SK-N-SH treated with all-trans-retinoic acid at 6 μM for 48 hours (cell line): ENCODE measurements around the gene SEPTIN5.

Experiments used
- ATAC-seq: fragments of 200-7000 bp; cut with Tn5 transposase; 3 replicates; pipeline ENCODE4 v1.9.1; 2020; ENCODE audit warnings: mild to moderate bottlenecking, moderate library complexity
- ARNTL ChIP-seq: fragments of 450-650 bp; formaldehyde crosslinking; IDR thresholded peaks from 2 replicates; pipeline ENCODE4 v1.5.0; 2020; ENCODE audit warnings: low read depth, mild to moderate bottlenecking, moderate library complexity, borderline replicate concordance
- BACH2 ChIP-seq: fragments of 250-450 bp; sonication (Bioruptor Pico); IDR thresholded peaks from 2 replicates; pipeline ENCODE4 v1.9.0; 2021; ENCODE audit warnings: mild to moderate bottlenecking, borderline replicate concordance
- CREB5 ChIP-seq: fragments of 250-450 bp; sonication (Bioruptor Pico); IDR thresholded peaks from 2 replicates; pipeline ENCODE4 v1.5.1; 2020; ENCODE audit warnings: low read depth, mild to moderate bottlenecking, moderate library complexity
- CSDC2 ChIP-seq: fragments of 250-450 bp; sonication (Bioruptor Pico); IDR thresholded peaks from 2 replicates; pipeline ENCODE4 v1.5.0; 2020; ENCODE audit warnings: mild to moderate bottlenecking, moderate library complexity
- CSRNP3 ChIP-seq: fragments of 250-450 bp; sonication (Bioruptor Pico); IDR thresholded peaks from 2 replicates; pipeline ENCODE4 v1.5.1; 2021; ENCODE audit warnings: mild to moderate bottlenecking, moderate library complexity
- ESRRG ChIP-seq: fragments of 250-450 bp; sonication (Bioruptor Pico); IDR thresholded peaks from 2 replicates; pipeline ENCODE4 v1.6.1; 2021; ENCODE audit warnings: mild to moderate bottlenecking
- GLIS3 ChIP-seq: fragments of 250-450 bp; sonication (Bioruptor Pico); IDR thresholded peaks from 2 replicates; pipeline ENCODE4 v1.5.0; 2020; ENCODE audit warnings: mild to moderate bottlenecking, moderate library complexity
- ISL1 ChIP-seq: fragments of 250-450 bp; sonication (Bioruptor Pico); IDR thresholded peaks from 2 replicates; pipeline ENCODE4 v2.1.2; 2022; ENCODE audit warnings: mild to moderate bottlenecking, moderate library complexity
- OSR1 ChIP-seq: fragments of 250-450 bp; sonication (Bioruptor Pico); IDR thresholded peaks from 2 replicates; pipeline ENCODE4 v1.8.0; 2022; ENCODE audit warnings: moderate library complexity, mild to moderate bottlenecking, inconsistent platforms
- PATZ1 ChIP-seq: fragments of 250-450 bp; sonication (Bioruptor Pico); IDR thresholded peaks from 2 replicates; pipeline ENCODE4 v1.8.0; 2020; ENCODE audit warnings: mild to moderate bottlenecking, moderate library complexity, borderline replicate concordance
- POU6F1 ChIP-seq: fragments of 250-450 bp; sonication (Bioruptor Pico); IDR thresholded peaks from 2 replicates; pipeline ENCODE4 v1.8.0; 2021; ENCODE audit warnings: low read depth, mild to moderate bottlenecking, moderate library complexity, borderline replicate concordance
- RARB ChIP-seq: fragments of 250-450 bp; sonication (Bioruptor Pico); IDR thresholded peaks from 2 replicates; pipeline ENCODE4 v1.8.0; 2021; ENCODE audit warnings: mild to moderate bottlenecking, moderate library complexity
- SNAI2 ChIP-seq: fragments of 250-450 bp; sonication (Bioruptor Pico); IDR thresholded peaks from 2 replicates; pipeline ENCODE4 v1.5.0; 2020; ENCODE audit warnings: mild to moderate bottlenecking, moderate library complexity
- TCF4 ChIP-seq: fragments of 250-450 bp; sonication (Bioruptor Pico); IDR thresholded peaks from 2 replicates; pipeline ENCODE4 v1.8.0; 2021; ENCODE audit warnings: mild to moderate bottlenecking, moderate library complexity, borderline replicate concordance
- TOX ChIP-seq: fragments of 250-450 bp; sonication (Bioruptor Pico); IDR thresholded peaks from 2 replicates; pipeline ENCODE4 v1.8.0; 2021; ENCODE audit warnings: mild to moderate bottlenecking, moderate library complexity, borderline replicate concordance
- TSHZ2 ChIP-seq: fragments of 250-450 bp; sonication (Bioruptor Pico); IDR thresholded peaks from 2 replicates; pipeline ENCODE4 v1.5.0; 2020; ENCODE audit warnings: mild to moderate bottlenecking, moderate library complexity
- ZC3H10 ChIP-seq: fragments of 250-450 bp; sonication (Bioruptor Pico); IDR thresholded peaks from 2 replicates; pipeline ENCODE4 v1.5.1; 2021; ENCODE audit warnings: mild to moderate bottlenecking, moderate library complexity
- ZFP3 ChIP-seq: fragments of 250-450 bp; sonication (Bioruptor Pico); IDR thresholded peaks from 2 replicates; pipeline ENCODE4 v1.5.0; 2020; ENCODE audit warnings: mild to moderate bottlenecking, moderate library complexity
- ZFP30 ChIP-seq: fragments of 450-650 bp; formaldehyde crosslinking; IDR thresholded peaks from 2 replicates; pipeline ENCODE4 v1.5.0; 2022; ENCODE audit warnings: mild to moderate bottlenecking, moderate library complexity
- ZNF565 ChIP-seq: fragments of 450-650 bp; formaldehyde crosslinking; conservative IDR thresholded peaks from 2 replicates; pipeline ENCODE4 v1.5.0; 2020; ENCODE audit warnings: low read depth, mild to moderate bottlenecking, moderate library complexity
- ZNF70 ChIP-seq: fragments of 450-650 bp; formaldehyde crosslinking; IDR thresholded peaks from 2 replicates; pipeline ENCODE4 v1.5.0; 2020; ENCODE audit warnings: mild to moderate bottlenecking, moderate library complexity

Gene SEPTIN5

GRCh38 chr22:19743651-19744050 is 29.3 kb downstream of the SEPTIN5 start (continued):
- TF ChIP-seq RARB (no peak), SNAI2 (no peak), ZFP3 (CRISPR knock-in tag) (no peak), ISL1 (no peak), BACH2 (CRISPR knock-in tag) (no peak), ZNF565 (CRISPR knock-in tag) (no peak), TOX (CRISPR knock-in tag) (no peak)

- no peak for ATAC-seq
- TF ChIP-seq ZNF70 (CRISPR knock-in tag) = no peak
- TF ChIP-seq ARNTL (CRISPR knock-in tag) = no peak
- no peak for TF ChIP-seq ZNF565 (CRISPR knock-in tag)
- TF ChIP-seq CREB5 (CRISPR knock-in tag) = no peak
- no peak for TF ChIP-seq TSHZ2
- TF ChIP-seq ISL1 = no peak
- no peak for TF ChIP-seq TOX (CRISPR knock-in tag)
- TF ChIP-seq GLIS3 (CRISPR knock-in tag) = no peak
- TF ChIP-seq ESRRG (CRISPR knock-in tag) = no peak
- no peak for TF ChIP-seq ZFP30 (CRISPR knock-in tag)
- TF ChIP-seq CSDC2 (CRISPR knock-in tag) = no peak
- TF ChIP-seq CSRNP3 (CRISPR knock-in tag) = no peak
- no peak for TF ChIP-seq PATZ1
- no peak for TF ChIP-seq POU6F1 (CRISPR knock-in tag)
- no peak for TF ChIP-seq OSR1 (CRISPR knock-in tag)
- no peak for TF ChIP-seq TCF4 (CRISPR knock-in tag)
- TF ChIP-seq, all 23 proteins: peak for 0
These were observed 30.2 kb downstream of the SEPTIN5 start for GRCh38 chr22:19744350-19745006.

- ATAC-seq = no peak; the same call in 2 of the 3 replicates
- no peak for TF ChIP-seq SNAI2
- TF ChIP-seq ZC3H10 (CRISPR knock-in tag) = no peak
These were observed 31.1 kb downstream of the SEPTIN5 start for GRCh38 chr22:19745155-19746101.
